ACC112 (cell line): Measurements from ENCODE around the gene HACD4.

Experiments
- H2AFZ ChIP-seq: fragments of 200-600 bp; sonication (generic); one replicate; pipeline ENCODE4 v1.6.0; 2017; ENCODE audit warnings: antibody characterized with exemption, low read length; ENCODE audit not compliant: unreplicated experiment
- H3K27ac ChIP-seq: fragments of 200-600 bp; sonication (generic); 2 replicates; pipeline ENCODE4 v1.5.1; 2014; ENCODE audit warnings: low read depth, mild to moderate bottlenecking, antibody characterized with exemption, low read length, moderate library complexity
- H3K27me3 ChIP-seq: fragments of 200-600 bp; sonication (generic); 2 replicates; pipeline ENCODE4 v1.6.1; 2014; ENCODE audit warnings: mild to moderate bottlenecking, antibody characterized with exemption, low read length, moderate library complexity, mixed read lengths; ENCODE audit not compliant: insufficient read depth
- H3K36me3 ChIP-seq: fragments of 200-600 bp; sonication (generic); 2 replicates; pipeline ENCODE4 v1.6.1; 2016; ENCODE audit warnings: mild to moderate bottlenecking, antibody characterized with exemption, low read length, moderate library complexity, mixed read lengths; ENCODE audit not compliant: insufficient read depth
- H3K4me1 ChIP-seq: fragments of 200-600 bp; sonication (generic); one replicate; pipeline ENCODE4 v1.6.1; 2016; ENCODE audit warnings: low read length, mixed read lengths; ENCODE audit not compliant: insufficient read depth, unreplicated experiment, control insufficient read depth
- H3K4me3 ChIP-seq: fragments of 200-600 bp; sonication (generic); 2 replicates; pipeline ENCODE4 v1.5.1; 2014; ENCODE audit warnings: mild to moderate bottlenecking, low read depth, low read length
- H3K79me2 ChIP-seq: fragments of 200-600 bp; sonication (generic); one replicate; pipeline ENCODE4 v1.6.0; 2016; ENCODE audit warnings: low read length; ENCODE audit not compliant: control insufficient read depth, unreplicated experiment, insufficient read depth

The HACD4 gene

GRCh38 chr9:20990867-20991266 lies 40.6 kb downstream of the HACD4 start:
- Histone ChIP-seq H3K79me2 (no peaks in the 10 kb centered on the region), H3K27ac (no peak overlapping the region), H3K4me3 (no peak overlapping the region), H2AFZ (no peak overlapping the region), H3K27me3 (no peaks in the 10 kb centered on the region), H3K36me3 (peaks cover 12% of the 10 kb centered on the region; the same call in 1 of the 2 replicates), H3K4me1 (peaks cover 6% of the 10 kb centered on the region)

DNA sequence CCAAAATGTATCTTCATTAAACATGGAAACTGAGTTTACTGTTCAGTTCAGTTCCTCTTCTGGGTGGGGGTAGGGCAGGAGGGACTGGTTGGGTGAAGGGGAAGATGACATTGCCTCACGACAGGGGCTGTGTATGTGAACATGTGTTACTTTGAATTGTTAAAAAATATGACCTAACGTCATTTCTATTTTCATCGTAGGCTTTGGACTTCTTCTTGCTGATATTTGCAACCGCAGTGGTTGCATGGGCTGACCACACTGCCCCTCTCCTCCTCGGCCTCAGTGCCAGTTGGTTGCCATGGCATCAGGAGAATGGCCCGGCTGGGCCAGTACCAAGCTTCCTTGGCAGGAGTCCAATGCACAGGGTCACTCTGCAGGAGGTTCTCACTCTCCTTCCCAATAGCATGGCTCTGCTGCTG lies 41.5 kb downstream of the HACD4 start:
- H3K79me2 ChIP-seq: no peaks in the 10 kb centered on the region
- H3K4me3 ChIP-seq: no peak overlapping the region
- H3K4me1 ChIP-seq: peaks cover 6% of the 10 kb centered on the region
- peaks cover 12% of the 10 kb centered on the region; the same call in 1 of the 2 replicates for H3K36me3 ChIP-seq
- H3K27me3 ChIP-seq: no peaks in the 10 kb centered on the region
- H2AFZ ChIP-seq: no peak overlapping the region
- no peak overlapping the region for H3K27ac ChIP-seq

DNA sequence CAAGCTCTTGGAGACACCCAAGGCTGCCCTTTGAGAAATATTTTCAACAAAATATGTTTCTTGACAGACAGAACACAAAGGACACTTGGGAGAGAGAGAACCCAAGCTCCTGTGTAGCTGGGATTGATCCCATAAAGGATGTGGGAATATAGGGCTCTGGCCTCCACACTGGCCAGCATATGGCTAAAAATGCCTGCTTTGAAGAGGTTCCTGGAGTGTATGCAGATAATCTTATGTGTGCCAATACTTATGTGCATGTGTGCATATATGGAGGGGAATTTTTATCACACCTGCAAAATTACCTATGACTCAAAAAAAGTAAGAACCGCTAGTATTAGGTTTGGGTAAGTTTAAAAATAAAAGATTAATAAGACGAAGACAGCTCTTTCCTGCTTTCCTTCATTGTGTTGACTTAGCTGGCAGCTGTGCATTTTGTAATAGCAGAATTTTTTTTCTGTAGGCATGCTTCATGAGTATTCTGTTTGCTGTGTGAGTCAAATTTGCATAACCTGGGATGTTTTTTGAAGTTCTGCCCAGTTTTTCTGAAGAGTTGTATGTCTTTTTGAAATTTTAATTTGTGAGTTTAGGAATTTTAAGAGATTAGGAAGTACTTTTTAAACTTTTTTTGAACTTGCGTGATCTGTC lies 42.6 kb downstream of the HACD4 start:
- Histone ChIP-seq H3K27me3 (no peaks in the 10 kb centered on the region), H3K36me3 (peaks cover 6% of the 10 kb centered on the region; the same call in 1 of the 2 replicates), H3K4me1 (peaks cover 6% of the 10 kb centered on the region), H3K4me3 (no peak overlapping the region), H2AFZ (no peak overlapping the region), H3K27ac (no peak overlapping the region), H3K79me2 (no peaks in the 10 kb centered on the region)

DNA sequence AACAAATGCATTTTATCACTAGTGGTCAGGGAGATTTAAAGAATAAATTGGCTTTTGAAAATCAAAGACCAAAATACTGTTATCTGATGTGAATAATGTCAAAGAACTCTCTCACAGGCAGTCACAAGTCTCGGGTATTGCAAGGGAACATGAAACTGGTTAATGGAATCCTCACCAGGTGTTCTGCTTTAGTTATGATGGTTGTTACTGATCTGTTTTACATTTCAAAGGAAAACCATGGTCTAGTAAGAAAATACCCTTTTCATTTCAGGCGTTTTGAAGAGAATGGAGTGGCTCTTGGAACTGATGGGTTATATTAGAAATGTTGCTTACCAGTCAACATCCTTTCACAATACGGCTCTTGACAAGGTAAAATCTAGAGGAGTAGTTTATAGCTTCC lies 43.4 kb downstream of the HACD4 start:
- Histone ChIP-seq H3K4me3 (no peak overlapping the region), H3K27ac (no peak overlapping the region), H3K27me3 (no peaks in the 10 kb centered on the region), H3K4me1 (peaks cover 6% of the 10 kb centered on the region), H2AFZ (no peak overlapping the region), H3K36me3 (peaks cover 6% of the 10 kb centered on the region; the same call in 1 of the 2 replicates), H3K79me2 (no peaks in the 10 kb centered on the region)

- no peak overlapping the region for H3K4me3 ChIP-seq
- H3K27ac ChIP-seq: no peak overlapping the region
- no peak overlapping the region for H2AFZ ChIP-seq
- peaks cover 6% of the 10 kb centered on the region for H3K4me1 ChIP-seq
- H3K36me3 ChIP-seq: peaks cover 6% of the 10 kb centered on the region; the same call in 1 of the 2 replicates
- no peaks in the 10 kb centered on the region for H3K79me2 ChIP-seq
- H3K27me3 ChIP-seq: no peaks in the 10 kb centered on the region
Observed at GRCh38 chr9:20987521-20987920, 43.9 kb downstream of the HACD4 start.

- Histone ChIP-seq H3K27me3 (no peaks in the 10 kb centered on the region), H3K4me1 (peaks cover 20% of the 10 kb centered on the region), H3K79me2 (no peaks in the 10 kb centered on the region), H3K4me3 (no peak overlapping the region), H2AFZ (no peak overlapping the region), H3K36me3 (peaks cover 6% of the 10 kb centered on the region; the same call in 1 of the 2 replicates), H3K27ac (no peak overlapping the region)
Observed at GRCh38 chr9:20985851-20986600, 45.4 kb downstream of the HACD4 start.

GRCh38 chr9:20984506-20984905 lies 46.9 kb downstream of the HACD4 start:
- Histone ChIP-seq H3K79me2 (no peaks in the 10 kb centered on the region), H3K36me3 (no peaks in the 10 kb centered on the region), H2AFZ (no peak overlapping the region), H3K4me3 (no peak overlapping the region), H3K27me3 (no peaks in the 10 kb centered on the region), H3K27ac (no peak overlapping the region), H3K4me1 (peaks cover 29% of the 10 kb centered on the region)

- H3K79me2 ChIP-seq: no peaks in the 10 kb centered on the region
- H3K27me3 ChIP-seq: no peaks in the 10 kb centered on the region
- peaks cover 9% of the 10 kb centered on the region; the same call in 1 of the 2 replicates for H3K36me3 ChIP-seq
- peak overlapping the region; percentile 31; the same call in 1 of the 2 replicates for H3K4me3 ChIP-seq
- H3K4me1 ChIP-seq: peaks cover 23% of the 10 kb centered on the region
- peak overlapping the region; percentile 57 for H3K27ac ChIP-seq
- no peak overlapping the region for H2AFZ ChIP-seq
Observed at GRCh38 chr9:20981486-20981885, 50.0 kb downstream of the HACD4 start.

DNA sequence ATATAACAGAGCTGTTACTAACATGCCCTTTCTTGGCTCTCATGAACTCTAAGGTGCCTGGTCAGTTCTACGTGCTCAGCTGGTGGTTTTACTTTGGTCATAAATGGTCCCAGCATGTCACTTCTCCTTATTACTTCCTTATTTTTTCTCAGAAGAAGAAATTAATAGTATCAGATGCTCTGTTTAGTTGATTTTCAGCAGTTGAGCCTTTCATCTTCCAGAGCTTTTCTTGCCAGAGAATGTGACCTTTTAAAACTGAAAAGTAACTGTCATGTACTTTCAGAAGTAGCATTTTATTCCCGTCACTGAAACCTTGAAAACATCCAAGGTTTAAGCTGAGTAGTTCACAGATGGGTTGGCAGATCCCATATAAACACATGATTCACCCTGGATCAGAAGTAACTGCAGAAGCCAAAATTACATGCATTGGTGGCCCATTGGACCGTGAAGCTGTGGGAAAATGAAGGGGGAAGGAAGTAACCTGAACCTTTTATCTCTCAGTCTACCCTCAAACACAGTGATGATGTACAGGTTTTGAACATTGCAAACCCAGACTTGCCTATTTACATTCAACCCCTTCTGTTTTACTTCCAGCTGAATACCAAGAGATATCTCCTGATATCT lies 50.5 kb downstream of the HACD4 start:
- Histone ChIP-seq H3K4me3 (peak overlapping the region; percentile 31; the same call in 1 of the 2 replicates), H3K36me3 (peaks cover 11% of the 10 kb centered on the region; the same call in 1 of the 2 replicates), H3K4me1 (peaks cover 23% of the 10 kb centered on the region), H3K27ac (peak overlapping the region; percentile 57), H3K27me3 (no peaks in the 10 kb centered on the region), H2AFZ (no peak overlapping the region), H3K79me2 (no peaks in the 10 kb centered on the region)

GRCh38 chr9:20978249-20978648 lies 53.2 kb downstream of the HACD4 start:
- H3K27me3 ChIP-seq: no peaks in the 10 kb centered on the region
- H3K4me3 ChIP-seq: no peak overlapping the region
- H3K36me3 ChIP-seq: peaks cover 11% of the 10 kb centered on the region; the same call in 1 of the 2 replicates
- no peak overlapping the region for H2AFZ ChIP-seq
- H3K27ac ChIP-seq: no peak overlapping the region
- H3K4me1 ChIP-seq: peaks cover 23% of the 10 kb centered on the region
- H3K79me2 ChIP-seq: no peaks in the 10 kb centered on the region
